NCI-H2196 treated with DMSO at 0.1 percent for 48 hours (cell line): Measurements from ENCODE around the gene NKAIN2.
A peak's percentile ranks its signal among the peaks of the same experiment; 100 is the strongest.

Source experiments
- DNase-seq: peaks from one replicate; lab custom pipeline; 2025; ENCODE audit not compliant: unreplicated experiment; lab: John Stamatoyannopoulos, UW

The NKAIN2 gene

DNA sequence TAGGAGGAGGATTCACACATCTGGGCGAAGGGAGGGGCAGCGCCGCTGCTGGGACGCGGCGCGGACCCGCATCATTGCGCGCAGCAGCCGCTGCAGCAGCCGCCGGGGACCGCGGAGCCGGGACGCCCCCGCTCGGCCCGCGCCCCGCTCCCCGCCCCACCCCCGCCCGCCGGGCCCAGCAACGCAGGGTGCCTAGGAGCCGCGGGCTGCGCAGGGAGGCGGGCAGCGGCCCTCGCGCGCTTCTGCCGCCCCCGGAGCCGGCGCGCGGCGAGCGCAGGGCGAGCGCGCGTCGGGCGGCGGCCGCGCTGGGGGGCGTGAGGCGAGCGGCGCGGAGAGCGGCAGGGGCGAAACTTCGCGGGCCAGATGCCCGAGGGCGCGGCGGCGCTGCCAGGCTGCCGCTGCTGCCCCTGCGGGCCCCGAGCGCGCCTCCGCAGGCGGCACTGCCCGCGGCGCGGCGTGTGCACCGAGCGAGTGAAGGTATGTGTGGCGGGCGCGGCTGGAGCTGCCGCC lies at the start of gene NKAIN2:
Gene NKAIN2 (plus strand): TSS at position 362 of the 510 bp plus-strand sequence.
- DNase-seq = no peak

DNA sequence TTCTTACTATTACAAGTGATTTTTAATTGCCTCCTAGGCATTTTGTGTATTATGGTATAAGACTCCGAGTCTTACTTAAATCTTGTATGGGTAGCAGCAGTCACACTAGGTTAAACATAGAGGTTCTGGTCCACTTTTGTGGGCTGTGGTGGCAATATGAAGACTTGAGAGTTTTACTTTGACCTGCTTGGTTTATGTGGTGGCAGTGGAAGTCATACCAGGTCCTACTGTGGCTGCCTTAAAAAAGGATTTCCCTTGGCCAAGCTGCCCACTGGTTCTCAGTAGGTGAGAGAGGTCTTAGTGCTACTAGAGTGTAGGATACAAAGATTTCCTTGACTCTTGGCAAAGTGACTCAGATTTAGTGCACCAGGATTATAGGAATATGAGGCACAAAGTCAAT lies 44.2 kb upstream of the NKAIN2 start:
- DNase-seq = no peak

DNA sequence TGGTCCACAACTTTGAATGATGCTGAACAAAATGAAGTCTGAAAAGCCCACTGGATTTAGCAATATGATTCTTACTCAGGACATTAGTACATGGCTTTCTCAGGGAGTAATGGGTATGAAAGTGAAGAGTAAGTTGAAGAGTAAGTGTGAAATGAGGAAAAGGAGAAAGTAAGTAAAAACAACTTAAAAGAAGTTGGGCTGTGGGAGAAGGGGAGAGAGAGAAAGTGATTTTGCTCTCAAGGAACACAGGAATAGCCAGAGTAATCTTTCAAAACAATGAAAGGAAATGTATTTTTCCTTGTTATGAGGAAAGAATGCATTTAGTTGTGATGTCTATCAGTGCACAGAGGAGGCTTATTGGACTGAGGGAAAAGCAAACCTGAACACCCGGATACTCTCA lies 39.8 kb upstream of the NKAIN2 start:
- no peak for DNase-seq

DNA sequence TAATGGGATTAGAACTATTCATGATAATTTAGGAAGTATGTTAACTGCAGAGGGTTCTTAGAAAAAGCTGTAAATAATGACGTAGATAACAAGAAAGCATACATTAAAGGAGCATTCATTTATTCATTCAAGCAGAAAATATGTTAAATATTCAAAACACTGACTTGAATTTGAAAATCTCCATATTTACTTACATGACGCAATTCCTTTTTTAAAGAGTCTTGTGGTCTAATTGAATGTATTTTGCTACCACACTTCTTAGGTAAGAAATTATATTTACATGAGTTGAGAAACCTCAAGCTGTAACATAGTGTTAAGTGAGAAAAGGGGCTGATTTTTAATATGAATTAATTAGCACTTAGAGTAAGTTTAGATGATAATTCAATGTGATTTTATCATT lies 38.9 kb upstream of the NKAIN2 start:
- no peak for DNase-seq

DNA sequence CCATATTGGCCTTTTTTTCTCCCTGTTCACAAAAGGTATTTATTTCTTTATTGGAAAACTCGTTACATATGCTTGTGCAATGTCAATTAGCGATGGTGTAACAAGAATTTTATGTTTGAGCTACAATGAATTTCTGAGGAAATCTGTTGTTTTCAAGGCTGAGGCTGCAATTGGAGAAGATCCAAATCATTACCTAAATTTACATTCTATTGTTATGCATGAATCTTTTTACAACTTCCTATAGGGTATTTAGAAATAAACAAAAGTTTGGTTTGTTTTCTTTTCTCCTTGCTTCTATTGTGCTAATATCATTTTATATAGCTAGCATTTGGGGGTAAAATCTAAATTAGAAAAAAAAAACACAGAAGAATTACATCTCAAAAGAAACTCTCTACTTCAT lies 34.7 kb upstream of the NKAIN2 start:
- DNase-seq = no peak

DNA sequence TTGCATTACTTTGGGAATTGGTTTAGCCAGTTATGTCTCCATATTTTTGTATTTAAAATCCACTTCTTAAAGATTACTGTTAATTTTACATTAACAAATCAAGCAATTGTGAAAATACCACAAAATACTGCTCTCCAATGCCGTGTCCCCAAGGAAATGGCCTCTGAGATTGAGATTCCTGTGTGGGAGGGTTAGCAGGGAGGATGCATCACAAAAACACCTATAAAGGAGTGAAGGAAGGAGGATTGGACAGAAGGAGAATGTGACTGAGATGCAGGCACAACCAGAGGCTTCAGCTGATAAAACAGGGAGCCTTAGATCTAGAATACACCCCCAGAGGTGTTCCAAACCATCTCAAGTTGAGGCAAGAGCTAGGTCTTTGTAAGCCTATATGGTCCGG lies 34.2 kb upstream of the NKAIN2 start:
- DNase-seq = no peak

DNA sequence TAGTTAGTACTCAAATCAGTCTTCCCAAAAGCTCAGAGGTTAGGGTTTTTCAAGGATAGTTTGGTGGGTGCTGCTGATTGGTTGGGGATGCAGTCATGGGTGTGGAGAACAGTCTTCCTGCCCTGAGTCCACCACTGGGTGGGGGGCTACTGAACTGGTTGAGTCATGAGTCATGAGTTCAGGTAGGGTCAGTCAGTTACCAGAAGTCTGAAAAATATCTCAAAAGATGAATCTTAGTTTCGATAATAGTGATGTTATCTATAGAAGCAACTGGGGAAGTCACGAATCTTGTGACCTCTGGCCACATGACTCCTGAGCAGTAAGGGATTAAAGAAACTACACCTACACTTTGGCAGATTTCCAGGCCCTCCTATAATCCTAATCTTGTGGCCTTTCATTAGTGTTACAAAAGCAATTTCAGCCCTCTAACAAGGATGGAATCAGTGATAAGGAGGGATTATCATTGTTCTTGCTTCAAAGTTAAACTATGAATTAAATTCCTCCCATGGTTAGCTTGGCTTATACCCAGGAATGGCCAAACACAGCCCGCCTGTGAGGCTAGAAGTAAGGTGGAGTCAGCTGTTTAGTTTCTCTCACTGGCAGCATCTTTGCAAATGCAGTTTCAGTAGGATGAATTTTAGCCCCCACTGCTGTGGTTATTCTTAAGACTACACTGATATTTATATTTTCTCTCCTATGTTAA lies 33.3 kb upstream of the NKAIN2 start:
- DNase-seq = no peak

DNA sequence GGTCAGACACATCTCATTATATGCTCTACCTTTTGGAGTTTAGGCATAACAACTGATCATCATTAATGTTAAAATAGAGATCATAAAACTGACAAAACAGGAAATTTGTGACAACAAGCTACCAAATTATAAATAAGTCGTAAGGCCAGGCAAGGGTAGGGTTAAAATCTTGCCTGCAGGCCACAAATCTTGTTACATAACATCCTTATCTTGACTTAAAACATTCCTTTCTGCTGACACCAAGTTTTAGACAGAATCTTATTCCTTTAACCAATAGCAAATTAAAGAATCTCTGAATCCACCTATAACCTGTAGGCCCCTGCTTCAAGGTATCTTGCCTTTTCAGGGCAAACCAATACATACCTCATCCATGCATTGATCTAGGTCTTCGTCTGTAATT lies 32.5 kb upstream of the NKAIN2 start:
- DNase-seq = no peak

DNA sequence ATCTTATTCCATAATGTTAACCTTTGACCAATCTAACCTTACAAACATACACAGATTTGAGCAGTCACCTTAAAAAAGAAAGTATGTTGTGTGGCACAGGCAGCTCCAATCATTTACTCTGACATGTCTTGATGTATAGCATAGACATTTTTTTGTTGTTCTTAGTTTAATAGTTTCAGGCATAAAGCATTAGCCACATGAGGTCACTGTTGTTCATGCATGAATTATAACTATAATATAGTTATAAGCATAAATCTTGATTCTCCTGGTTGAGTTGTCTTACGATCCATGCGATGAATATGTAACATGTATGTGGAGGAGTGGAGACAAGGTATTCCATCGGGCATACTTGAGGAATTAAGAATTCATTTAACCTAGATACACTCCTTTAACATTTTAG lies 26.1 kb upstream of the NKAIN2 start:
- no peak for DNase-seq

DNA sequence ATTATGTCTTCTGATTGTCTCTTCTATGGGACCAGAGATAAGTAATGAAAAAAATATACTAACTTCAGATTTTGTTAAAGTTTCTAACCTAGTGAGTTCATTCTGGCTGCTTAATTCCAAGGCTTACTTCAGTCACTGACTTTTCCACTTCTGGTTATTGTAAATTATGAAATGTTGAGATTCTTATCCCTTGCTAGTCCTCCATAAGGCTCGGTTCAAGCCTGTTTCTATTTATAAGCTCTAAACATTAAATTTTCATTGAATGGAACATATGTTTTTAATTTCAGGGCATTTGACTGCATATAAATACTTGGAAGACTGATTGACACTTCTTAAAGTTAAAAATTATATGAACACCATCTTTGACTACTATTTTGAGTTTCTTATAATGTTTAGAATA lies 23.6 kb upstream of the NKAIN2 start:
- DNase-seq = no peak

DNA sequence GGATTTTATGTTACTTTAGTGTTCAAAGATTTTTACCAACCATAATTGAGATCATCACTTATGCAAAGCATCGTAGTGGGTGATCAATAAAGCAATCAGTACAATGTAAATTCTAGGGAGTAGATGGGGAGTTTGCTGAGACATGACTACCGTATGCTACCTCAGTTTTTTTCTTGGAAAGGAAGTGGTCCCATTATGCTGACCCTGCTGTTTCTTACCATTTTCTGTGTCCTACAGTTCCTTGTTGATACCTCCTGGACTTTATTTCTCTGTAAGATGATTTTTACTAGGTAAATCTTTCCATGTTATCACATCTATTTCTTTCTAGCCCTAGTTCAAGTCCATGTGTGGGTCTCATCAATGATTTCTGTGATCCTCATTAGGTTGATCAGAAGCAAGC lies 19.3 kb upstream of the NKAIN2 start:
- no peak for DNase-seq

DNA sequence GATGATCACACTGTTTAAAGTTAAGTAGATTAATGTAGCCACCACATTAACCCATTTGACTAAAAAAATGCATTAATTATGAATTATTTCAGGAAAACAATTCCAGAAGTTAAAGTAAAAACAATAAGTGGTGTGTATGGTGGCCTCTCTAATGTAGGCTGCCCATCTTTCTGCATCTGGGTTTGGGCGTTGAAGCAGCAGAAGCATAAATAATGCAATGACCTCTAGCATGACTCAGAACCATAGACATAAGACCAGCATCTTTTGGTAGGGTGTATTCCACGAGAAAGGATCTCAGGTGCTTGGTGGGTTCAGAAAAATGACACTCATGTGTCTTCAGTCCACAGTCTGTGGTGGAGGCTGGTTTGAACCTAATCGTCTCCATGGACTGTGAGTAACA lies 18.6 kb upstream of the NKAIN2 start:
- no peak for DNase-seq

DNA sequence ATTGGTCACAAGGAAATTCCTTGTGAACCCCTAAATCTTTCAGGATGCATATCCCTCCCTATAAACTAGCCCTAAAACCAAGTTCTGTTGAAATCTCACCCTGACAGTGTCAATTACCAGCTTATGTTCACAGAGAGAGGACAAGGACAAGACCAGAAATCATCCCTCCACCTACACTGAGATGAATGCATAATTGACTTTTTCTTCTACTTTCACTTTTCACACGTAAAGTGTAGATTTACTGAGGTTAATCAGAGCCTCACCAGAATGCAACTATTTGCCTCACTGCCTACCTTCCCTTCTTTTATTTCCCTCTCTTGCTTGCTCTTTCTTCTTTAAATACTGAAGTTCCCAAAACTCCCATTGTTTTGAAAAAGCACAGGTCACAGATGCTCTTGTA lies 15.3 kb upstream of the NKAIN2 start:
- DNase-seq = no peak

DNA sequence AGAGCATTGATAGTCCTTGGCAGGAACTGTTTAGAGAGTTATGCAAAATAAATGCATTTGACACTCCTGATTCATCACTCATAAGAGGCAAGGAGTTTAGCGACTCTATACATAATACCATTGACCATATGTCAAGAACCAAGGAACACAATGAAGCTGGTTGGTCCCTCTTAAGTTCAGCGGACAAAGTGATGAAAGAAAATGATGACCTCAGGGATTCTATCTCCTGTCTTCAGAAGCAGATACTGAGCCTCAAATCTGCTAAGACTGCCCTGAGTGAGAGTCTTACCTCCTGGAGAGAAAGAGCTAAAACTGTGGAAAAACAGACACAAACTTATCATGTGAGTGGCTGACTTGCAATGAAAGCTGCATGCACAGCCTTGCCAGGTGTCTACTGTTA lies 9.5 kb upstream of the NKAIN2 start:
- DNase-seq = no peak

DNA sequence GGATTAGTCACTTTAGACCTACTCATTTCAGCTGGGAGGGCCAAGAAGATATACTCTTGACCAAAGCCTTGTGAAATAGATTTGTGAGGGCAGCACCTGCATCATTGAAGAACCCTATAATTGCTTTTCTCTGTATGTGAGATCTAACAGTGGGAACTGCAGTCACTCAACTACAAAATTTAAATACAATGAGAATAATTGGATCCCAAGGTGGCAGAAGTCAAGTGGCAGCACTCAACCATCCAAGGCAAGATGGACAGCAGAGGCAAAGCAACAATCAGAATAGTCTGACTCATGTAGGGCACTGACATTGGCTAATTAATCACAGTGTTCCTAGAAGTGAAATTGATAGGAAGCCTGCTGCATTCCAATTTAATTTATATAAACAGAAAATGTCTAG lies 8.9 kb upstream of the NKAIN2 start:
- DNase-seq = no peak

DNA sequence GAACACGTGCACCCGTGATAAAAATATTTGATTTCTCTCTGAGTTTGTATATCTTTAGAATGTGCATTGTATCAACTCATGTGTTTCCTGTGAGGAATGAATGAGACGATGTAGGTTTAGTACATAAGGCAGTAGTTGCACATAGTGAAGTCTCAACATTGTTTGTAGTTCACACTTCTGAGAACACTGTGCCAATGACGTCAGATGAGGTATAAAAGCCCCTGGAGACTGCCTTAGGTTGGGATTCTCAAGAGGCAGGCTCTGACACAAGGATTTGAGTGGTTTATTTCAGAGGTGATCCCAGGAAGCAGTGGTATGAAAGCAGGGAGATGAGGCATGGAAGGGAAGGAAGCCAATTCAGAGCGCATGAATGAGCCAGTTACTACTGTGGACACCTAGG lies 2.6 kb upstream of the NKAIN2 start:
- no peak for DNase-seq

DNA sequence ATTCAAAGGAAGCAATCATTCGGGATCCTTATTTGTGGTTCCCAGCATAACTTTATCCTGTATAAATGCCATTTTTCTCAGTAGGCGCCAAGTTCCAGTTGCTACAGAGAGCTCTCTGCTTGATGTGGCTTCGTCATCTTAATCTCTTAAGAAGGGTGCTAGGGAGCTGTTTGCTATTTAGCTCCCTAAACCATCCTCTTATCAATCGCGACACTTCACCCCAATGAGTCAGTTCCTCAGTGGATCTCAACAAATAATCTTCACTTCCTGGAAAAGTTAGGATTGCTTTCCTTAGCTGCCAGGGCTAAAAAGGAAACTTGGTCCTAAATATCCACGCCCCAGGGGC lies 1.3 kb upstream of the NKAIN2 start:
- no peak for DNase-seq

DNA sequence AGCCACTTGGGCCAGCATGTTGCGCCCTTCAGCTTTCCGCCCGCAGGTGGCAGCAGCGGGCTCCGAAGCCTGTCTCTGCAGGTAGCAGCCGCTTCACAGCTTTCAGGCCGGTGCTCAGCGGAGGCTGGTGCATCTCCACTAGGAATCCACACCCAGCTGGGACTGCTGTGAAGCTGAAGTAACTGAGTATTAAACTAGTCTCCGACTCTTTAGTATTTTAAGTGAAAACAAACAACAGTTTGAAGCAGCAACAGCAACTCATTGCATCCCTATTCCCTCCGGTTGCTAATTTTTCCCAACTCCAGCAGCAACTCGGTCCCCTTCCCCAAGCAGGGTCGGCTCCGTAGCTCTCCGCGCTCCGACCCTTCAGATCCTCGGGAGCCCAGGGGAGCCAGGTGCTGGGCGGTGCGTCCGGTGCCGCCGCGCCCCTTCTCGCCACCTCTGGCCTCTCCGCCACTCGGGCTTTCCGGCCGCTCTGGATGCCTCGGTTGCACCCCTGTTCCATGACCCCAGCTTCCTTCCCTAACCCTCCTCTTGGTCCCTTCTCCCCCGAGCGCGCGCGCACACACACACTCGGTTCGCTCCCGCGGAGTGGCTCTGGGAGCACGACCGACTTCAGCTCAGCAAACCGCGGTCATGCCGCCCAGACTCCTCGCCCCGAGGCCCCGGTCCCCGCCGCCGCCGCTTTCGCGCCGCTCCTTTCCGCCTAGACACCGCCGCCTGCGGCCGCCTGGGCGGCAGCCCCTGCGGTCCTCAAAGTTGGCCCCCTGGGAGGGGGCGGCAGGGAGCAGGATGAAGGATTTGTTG lies 765 bp upstream of the NKAIN2 start:
- peak; percentile 76 for DNase-seq

DNA sequence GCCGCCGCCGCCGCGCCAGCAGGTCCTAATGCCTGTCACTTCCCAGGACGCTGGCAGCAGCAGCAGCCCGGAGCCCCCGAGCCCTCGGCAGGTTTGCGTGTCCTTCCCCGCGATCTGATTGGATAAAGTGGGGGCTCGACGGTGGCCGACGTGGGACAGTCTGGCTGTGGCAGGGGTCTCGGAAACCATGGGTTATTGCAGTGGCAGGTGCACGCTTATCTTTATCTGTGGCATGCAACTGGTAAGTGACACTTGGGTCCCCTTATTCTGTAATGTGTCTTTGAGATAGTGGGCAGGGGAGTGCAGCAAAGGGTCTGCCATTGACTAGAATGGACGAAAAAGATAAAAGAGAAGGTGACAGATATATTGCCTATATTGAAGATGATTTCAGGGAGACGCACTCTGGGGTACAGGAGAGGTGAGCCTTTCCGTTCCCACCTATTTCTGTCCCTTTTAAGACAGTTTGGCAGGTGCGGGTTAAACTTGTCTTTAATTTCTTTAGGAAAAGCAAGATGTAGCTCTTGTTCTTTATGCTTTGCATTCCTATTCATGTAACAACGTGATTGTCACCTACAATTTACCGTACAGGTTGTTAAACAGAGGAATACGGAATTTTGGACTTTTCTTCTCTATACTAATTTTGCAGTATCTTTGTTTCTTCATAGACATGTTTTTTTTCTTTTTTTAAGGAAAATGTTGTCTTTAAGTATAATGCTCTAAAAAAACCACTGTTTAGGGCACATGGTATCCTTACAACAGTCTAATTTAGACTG lies 535 bp downstream of the NKAIN2 start:
- DNase-seq = peak; percentile 59

DNA sequence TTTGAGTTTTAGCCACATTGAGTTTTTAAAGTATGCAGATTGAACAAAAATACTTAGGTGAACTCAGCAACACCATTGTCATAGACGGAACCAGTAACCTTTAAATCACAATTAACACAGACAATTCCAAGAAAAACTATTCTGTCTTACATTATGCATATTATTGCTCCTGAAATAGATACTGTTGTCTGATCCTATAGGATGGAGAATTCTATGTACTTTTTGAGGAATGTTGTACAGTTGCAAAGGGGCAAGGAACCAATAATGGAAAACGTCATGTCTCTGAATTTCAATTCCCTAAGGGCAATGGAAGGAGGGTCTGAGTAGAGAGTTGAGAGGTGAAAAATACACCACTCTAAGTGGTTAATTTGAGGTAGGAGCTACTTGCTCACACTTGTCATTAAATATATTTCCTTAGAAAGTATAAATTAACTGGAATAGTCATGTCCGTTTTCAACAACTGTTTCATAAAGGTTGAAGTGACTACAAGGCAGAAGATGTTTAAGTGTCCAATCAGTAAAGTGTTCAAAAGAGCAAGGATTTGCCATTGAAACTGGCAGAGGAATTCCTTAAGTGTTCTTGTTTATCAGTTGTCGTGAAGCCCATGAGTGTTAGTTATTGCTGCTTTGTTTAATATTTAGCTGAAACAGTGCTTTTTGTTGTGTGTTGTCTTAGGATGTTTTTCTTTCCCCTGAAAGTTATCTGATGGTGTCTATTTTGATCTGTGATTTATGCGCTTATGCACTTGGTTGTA lies 1.3 kb downstream of the NKAIN2 start:
- no peak for DNase-seq

DNA sequence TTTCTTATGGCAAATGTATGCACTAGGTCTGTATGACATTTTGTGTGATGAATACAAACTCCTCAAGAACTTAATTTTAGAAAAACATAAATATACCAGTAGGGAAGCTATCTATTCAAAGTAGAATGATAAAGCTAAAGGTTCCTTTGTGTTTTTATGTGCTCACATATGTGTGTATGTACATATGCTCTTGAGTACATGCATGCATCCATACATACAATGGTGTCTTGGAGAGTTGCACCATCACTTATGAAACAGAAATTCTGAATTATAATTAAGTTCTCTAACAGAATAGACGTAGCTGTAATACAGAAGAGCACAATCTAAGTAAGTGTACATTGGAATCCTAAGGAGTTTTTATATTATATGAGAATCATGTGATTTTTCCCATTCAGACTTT lies 2.3 kb downstream of the NKAIN2 start:
- no peak for DNase-seq
